ENCODE measurements around the gene CD300C.

DNA sequence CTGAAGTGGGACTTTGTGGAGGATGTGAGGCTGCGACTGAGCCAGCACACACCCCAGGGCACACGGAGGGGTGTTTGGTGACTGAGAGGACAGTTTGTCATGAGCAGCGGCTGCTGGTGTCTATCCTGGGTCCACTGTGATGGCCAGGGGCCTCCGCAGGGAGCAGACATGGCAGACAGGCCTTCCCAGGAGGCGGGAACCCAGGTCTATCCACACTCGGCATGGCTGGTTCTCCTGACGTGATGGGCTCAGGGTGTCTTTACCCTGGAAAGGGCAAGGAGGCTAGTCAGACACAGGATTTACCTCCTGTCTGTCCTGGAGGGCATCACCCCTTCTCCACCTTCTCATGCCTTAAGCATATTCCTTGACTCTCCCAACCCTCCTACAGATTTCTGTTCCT lies 671 bp upstream of the CD300C start:
- TF ChIP-seq, protein P1, sequence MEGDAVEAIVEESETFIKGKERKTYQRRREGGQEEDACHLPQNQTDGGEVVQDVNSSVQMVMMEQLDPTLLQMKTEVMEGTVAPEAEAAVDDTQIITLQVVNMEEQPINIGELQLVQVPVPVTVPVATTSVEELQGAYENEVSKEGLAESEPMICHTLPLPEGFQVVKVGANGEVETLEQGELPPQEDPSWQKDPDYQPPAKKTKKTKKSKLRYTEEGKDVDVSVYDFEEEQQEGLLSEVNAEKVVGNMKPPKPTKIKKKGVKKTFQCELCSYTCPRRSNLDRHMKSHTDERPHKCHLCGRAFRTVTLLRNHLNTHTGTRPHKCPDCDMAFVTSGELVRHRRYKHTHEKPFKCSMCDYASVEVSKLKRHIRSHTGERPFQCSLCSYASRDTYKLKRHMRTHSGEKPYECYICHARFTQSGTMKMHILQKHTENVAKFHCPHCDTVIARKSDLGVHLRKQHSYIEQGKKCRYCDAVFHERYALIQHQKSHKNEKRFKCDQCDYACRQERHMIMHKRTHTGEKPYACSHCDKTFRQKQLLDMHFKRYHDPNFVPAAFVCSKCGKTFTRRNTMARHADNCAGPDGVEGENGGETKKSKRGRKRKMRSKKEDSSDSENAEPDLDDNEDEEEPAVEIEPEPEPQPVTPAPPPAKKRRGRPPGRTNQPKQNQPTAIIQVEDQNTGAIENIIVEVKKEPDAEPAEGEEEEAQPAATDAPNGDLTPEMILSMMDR (IDR thresholded peaks at IDR 0.05; ENCODE audit: insufficient read depth, low read length, poor library complexity, severe bottlenecking): no peak
- no peak for TF ChIP-seq EZH2phosphoT487 (conservative IDR thresholded peaks at IDR 0.05; ENCODE audit: low read length)

All from SU-DHL-6 (cell line).